Panc1 (cell line): ENCODE measurements around the gene SLC2A5. TPM values are rescaled to one million over a fixed set of nuclear protein-coding genes. Genes with fewer than 3 reads are reported as not detected.

Experiments
- ATAC-seq: fragments of 200-7000 bp; cut with Tn5 transposase; 2 replicates; pipeline ENCODE4 v1.9.1; 2020; ENCODE audit warnings: mild to moderate bottlenecking, moderate library complexity
- BruUV-seq: library from RNA; stranded (reverse); fragments of 400-500 nt; replicated peaks from 2 replicates; lab custom pipeline; 2021; lab: Mats Ljungman, UMichigan
- CTCF ChIA-PET: fragments of 300-600 bp; sonication (Branson Sonifier 250); formaldehyde crosslinking; loops from one replicate; lab custom pipeline; 2022; ENCODE audit warnings: antibody characterized with exemption; lab: Charles Lee
- POLR2A ChIA-PET: fragments of 300-600 bp; sonication (Branson Sonifier 250); formaldehyde crosslinking; loops from one replicate; lab custom pipeline; 2022; ENCODE audit warnings: antibody characterized with exemption; lab: Charles Lee
- DNase-seq: peaks from one replicate; pipeline ENCODE4 v3.0.0-alpha.2; 2010; ENCODE audit warnings: low read depth, low spot score
- H3K27ac ChIP-seq: 2 replicates; pipeline ENCODE4 v1.5.1; 2011; ENCODE audit warnings: mild to moderate bottlenecking, low read length, inconsistent platforms
- H3K27me3 ChIP-seq: fragments of 200-500 bp; sonication (Bioruptor generic); 2 replicates; pipeline ENCODE4 v1.6.0; 2014; ENCODE audit warnings: low read length, inconsistent platforms; ENCODE audit not compliant: control insufficient read depth, insufficient read depth
- H3K36me3 ChIP-seq: fragments of 200-500 bp; sonication (Bioruptor generic); 2 replicates; pipeline ENCODE4 v1.5.1; 2014; ENCODE audit warnings: inconsistent platforms, mild to moderate bottlenecking, low read length, moderate library complexity; ENCODE audit not compliant: control insufficient read depth, insufficient read depth
- H3K4me1 ChIP-seq: 2 replicates; pipeline ENCODE4 v1.5.1; 2011; ENCODE audit warnings: inconsistent platforms, mild to moderate bottlenecking, low read length, moderate library complexity; ENCODE audit not compliant: control insufficient read depth, insufficient read depth
- H3K4me3 ChIP-seq, 2 experiments: 2 replicates each; pipeline ENCODE4 v1.5.1; 2011 to 2012; ENCODE audit warnings: low read depth in 2 of 2, low read length in 2 of 2, mild to moderate bottlenecking in 2 of 2, inconsistent platforms in 1 of 2, moderate library complexity in 1 of 2
- H3K9me3 ChIP-seq: fragments of 200-500 bp; sonication (Bioruptor generic); 2 replicates; pipeline ENCODE4 v1.5.1; 2014; ENCODE audit warnings: low read depth, mild to moderate bottlenecking, inconsistent platforms, low read length, moderate library complexity; ENCODE audit not compliant: control insufficient read depth, insufficient read depth
- POLR2AphosphoS5 ChIP-seq: IDR thresholded peaks from 2 replicates; pipeline ENCODE4 v1.6.1; 2012; ENCODE audit warnings: mild to moderate bottlenecking, low read depth, low read length, moderate library complexity
- SIN3A ChIP-seq: IDR thresholded peaks from 2 replicates; pipeline ENCODE4 v1.6.1; 2012; ENCODE audit warnings: low read depth, mild to moderate bottlenecking, low read length, moderate library complexity, borderline replicate concordance; ENCODE audit not compliant: insufficient read depth
- TCF7L2 ChIP-seq: IDR thresholded peaks from 2 replicates; pipeline ENCODE4 v1.6.1; 2011; ENCODE audit warnings: mild to moderate bottlenecking, low read depth, low read length, inconsistent platforms
- in situ Hi-C: cut with HindIII; loops from 2 replicates; pipeline ENCODE4 v1.10.0; 2016; ENCODE audit warnings: low sequenced_read_pairs, low pct_unique_long_range_greater_than_20kb
- intact Hi-C: fragments of 100-400 bp; cut with micrococcal nuclease; formaldehyde crosslinking; loops from one replicate; pipeline ENCODE4 v1.10.0; 2022; ENCODE audit not compliant: unreplicated experiment
- total RNA-seq: library from RNA; stranded (reverse); gene quantifications from one replicate; pipeline ENCODE4 v1.2.1, GENCODE V29; 2021; ENCODE audit not compliant: unreplicated experiment
- TF ChIP-seq, protein P1 (sequence below): fragments of 450-650 bp; IDR thresholded peaks from 2 replicates; pipeline ENCODE4 v1.5.1; 2017; ENCODE audit warnings: mild to moderate bottlenecking
- TF ChIP-seq, protein P2 (sequence below), 2 experiments: IDR thresholded peaks; 2 replicates each; pipeline ENCODE4 v1.6.1; 2011 to 2012; ENCODE audit warnings: low read depth in 2 of 2, control low read depth in 1 of 2, low read length in 1 of 2, mild to moderate bottlenecking in 1 of 2, moderate library complexity in 1 of 2; ENCODE audit not compliant: insufficient read depth in 1 of 2

SLC2A5 gene
- total RNA-seq, 1 experiment from 2014 or later = 0.26 TPM

DNA sequence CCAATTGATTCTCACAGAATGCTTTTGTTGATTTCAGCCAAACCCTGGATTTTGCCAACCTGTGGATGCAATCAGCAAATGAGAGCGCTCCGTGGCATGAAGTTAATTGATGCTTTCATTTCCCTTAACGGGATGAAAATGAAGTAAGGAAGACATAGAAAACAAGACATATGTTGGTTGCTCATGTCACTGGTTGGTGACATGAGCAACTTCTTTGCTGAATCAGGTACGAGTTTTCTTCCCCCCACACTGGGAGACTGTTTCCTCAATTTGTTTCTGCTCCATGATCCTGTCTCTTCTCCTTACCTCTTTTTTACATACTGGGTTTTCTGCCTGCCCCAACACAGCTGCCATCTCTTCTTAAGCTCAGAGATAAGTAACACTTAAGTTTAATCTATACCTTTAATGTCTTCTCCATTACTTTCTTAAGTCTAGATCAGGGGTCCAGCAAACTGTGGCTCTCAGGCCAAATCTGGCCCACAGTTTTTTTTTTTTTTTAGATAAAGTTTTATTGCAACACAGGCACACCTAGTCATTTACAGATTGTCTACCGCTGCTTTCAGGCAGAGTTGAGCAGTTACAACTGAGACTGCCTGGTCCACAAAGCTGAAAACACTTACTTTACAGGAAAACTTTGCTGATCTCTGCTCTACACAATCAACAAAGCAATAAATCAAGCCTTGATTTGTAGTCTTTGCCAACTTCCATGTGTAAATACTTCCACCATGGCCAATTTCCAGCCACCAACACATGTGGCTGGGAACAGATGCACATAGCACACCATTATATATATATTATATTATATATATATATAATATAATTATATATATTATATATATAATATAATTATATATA lies 46.1 kb upstream of the SLC2A5 start:
- no peak for DNase-seq
- BruUV-seq = no TSS peak
- TF ChIP-seq, protein P1, sequence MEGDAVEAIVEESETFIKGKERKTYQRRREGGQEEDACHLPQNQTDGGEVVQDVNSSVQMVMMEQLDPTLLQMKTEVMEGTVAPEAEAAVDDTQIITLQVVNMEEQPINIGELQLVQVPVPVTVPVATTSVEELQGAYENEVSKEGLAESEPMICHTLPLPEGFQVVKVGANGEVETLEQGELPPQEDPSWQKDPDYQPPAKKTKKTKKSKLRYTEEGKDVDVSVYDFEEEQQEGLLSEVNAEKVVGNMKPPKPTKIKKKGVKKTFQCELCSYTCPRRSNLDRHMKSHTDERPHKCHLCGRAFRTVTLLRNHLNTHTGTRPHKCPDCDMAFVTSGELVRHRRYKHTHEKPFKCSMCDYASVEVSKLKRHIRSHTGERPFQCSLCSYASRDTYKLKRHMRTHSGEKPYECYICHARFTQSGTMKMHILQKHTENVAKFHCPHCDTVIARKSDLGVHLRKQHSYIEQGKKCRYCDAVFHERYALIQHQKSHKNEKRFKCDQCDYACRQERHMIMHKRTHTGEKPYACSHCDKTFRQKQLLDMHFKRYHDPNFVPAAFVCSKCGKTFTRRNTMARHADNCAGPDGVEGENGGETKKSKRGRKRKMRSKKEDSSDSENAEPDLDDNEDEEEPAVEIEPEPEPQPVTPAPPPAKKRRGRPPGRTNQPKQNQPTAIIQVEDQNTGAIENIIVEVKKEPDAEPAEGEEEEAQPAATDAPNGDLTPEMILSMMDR = no peak
- TF ChIP-seq TCF7L2 = no peak
- TF ChIP-seq POLR2AphosphoS5 = no peak
- TF ChIP-seq SIN3A = no peak
- TF ChIP-seq, protein P2, sequence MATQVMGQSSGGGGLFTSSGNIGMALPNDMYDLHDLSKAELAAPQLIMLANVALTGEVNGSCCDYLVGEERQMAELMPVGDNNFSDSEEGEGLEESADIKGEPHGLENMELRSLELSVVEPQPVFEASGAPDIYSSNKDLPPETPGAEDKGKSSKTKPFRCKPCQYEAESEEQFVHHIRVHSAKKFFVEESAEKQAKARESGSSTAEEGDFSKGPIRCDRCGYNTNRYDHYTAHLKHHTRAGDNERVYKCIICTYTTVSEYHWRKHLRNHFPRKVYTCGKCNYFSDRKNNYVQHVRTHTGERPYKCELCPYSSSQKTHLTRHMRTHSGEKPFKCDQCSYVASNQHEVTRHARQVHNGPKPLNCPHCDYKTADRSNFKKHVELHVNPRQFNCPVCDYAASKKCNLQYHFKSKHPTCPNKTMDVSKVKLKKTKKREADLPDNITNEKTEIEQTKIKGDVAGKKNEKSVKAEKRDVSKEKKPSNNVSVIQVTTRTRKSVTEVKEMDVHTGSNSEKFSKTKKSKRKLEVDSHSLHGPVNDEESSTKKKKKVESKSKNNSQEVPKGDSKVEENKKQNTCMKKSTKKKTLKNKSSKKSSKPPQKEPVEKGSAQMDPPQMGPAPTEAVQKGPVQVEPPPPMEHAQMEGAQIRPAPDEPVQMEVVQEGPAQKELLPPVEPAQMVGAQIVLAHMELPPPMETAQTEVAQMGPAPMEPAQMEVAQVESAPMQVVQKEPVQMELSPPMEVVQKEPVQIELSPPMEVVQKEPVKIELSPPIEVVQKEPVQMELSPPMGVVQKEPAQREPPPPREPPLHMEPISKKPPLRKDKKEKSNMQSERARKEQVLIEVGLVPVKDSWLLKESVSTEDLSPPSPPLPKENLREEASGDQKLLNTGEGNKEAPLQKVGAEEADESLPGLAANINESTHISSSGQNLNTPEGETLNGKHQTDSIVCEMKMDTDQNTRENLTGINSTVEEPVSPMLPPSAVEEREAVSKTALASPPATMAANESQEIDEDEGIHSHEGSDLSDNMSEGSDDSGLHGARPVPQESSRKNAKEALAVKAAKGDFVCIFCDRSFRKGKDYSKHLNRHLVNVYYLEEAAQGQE (IDR thresholded peaks at IDR 0.05; ENCODE audit: insufficient read depth in 1 of 2, low read depth in 2 of 2, low read length in 1 of 2) = no peak
- intact Hi-C loops = no loop called here
- Histone ChIP-seq H3K4me1 (peaks cover 2% of the 10 kb centered on the region; the same call in 1 of the 2 replicates), H3K36me3 (no peaks in the 10 kb centered on the region), H3K4me3 (no peak overlapping the region), H3K27ac (no peak overlapping the region), H3K27me3 (no peaks in the 10 kb centered on the region), H3K9me3 (no peaks in the 10 kb centered on the region)
- in situ Hi-C loops = no loop called here
- ChIA-PET CTCF (no interaction called here), POLR2A (interaction anchor here (0.6 to 0.7 kb wide), 2 partner anchors 52 to 54 kb away, joined by 6 to 8 read pairs; no protein-coding TSS in a partner anchor)
- no peak for ATAC-seq

DNA sequence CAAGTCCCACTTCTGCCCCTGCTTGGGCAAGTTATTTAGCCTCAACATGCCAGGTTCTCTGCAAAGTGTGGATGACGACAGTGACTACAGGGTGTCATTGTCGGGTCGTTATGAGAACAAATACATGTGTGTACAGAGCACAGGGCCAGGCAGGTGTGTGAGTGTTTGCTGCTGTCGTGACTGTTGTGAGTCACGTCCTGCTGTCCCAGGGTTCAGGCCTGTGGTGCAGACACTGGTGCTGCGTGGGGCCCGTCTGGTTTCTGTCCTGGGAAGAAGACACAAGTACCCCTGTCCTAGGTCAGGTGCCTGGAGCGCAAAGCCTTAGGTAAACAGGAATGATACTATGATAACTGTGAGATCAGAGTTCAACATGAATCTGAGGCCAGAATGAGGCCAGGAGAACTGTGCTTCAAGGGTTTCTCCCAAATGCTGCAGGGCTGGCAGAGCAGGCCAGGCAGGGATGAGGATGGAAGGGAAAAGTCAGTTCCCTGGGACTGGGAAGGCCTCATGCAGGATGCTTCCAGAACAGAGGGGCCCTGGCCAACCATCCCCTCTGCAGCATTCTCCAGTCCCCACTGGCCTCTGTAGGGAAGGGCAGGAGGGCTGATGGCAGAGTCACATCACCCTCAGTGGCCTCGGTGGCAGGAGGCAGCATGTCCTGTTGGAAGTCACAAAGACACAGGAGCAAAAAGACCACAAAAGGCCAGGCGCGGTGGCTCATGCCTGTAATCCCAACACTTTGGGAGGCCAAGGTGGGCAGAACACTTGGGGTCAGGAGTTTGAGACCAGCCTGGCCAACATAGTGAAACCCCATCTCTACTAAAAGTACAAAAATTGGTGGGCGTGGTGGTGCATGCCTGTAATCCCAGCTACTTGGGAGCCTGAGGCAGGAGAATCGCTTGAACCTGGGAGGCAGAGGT lies 43.8 kb upstream of the SLC2A5 start:
- no peak overlapping the region for H3K27ac ChIP-seq
- no peaks in the 10 kb centered on the region for H3K36me3 ChIP-seq
- in situ Hi-C loops = no loop called here
- no peak for DNase-seq
- no peaks in the 10 kb centered on the region for H3K27me3 ChIP-seq
- ChIA-PET POLR2A (no interaction called here), CTCF (interaction anchor here (0.6 kb wide), 1 partner anchor 84 kb away, joined by 6 read pairs; no protein-coding TSS in a partner anchor)
- TF ChIP-seq TCF7L2 = no peak
- TF ChIP-seq SIN3A = no peak
- TF ChIP-seq, protein P2 (IDR thresholded peaks at IDR 0.05; ENCODE audit: insufficient read depth in 1 of 2, low read depth in 2 of 2, low read length in 1 of 2) = no peak
- TF ChIP-seq, protein P1 = no peak
- no peak for TF ChIP-seq POLR2AphosphoS5
- H3K9me3 ChIP-seq = no peaks in the 10 kb centered on the region
- BruUV-seq = no TSS peak
- H3K4me3 ChIP-seq = no peak overlapping the region
- H3K4me1 ChIP-seq = no peaks in the 10 kb centered on the region; the same call in 1 of the 2 replicates
- no peak for ATAC-seq
- intact Hi-C loops = no loop called here
